SHP77 (cell line): ENCODE results near the gene NUDT14.
A peak's percentile ranks its signal among the peaks of the same experiment; 100 is the strongest.

Experiments
- DNase-seq, 2 experiments: peaks; one replicate each; lab custom pipeline; 2025; lab: John Stamatoyannopoulos, UW

NUDT14 gene

DNA sequence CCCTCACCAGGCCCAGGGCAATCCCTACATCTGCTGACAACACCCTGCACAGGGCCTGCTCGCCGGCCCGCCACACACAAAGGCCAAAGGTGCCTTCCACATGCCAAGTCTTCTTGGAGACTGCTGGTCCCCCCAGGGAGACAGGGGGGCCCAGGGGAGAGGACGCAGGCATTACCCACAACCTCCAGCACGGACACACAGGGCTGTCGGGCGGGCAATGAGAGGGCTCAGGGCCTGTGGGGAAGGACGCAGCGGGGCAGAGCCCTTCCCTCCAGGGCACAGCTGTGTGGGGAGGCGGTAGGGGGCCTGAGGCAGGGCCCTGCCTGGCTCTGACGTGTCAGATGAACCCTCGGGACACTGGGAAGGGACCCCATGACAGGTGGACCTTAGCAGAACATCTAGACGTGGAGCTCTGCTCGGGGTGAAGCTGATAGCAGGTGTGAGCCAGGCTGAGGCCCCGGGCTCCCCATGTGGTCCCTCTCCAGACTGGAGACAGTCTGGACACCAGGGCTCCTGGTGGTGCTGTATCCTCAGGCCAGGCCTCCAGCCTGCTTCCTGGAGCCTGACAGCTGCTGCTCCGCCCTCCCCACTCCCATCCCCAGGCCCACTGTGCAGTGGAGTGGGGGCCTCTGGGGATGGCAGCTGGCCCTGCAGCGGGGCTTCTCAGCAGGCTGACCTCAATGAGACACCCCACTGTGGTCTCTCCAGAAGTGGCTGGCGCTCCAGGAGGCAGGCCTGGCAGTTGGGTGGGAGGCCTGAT is 31.6 kb upstream of the NUDT14 start:
- no peak for DNase-seq

DNA sequence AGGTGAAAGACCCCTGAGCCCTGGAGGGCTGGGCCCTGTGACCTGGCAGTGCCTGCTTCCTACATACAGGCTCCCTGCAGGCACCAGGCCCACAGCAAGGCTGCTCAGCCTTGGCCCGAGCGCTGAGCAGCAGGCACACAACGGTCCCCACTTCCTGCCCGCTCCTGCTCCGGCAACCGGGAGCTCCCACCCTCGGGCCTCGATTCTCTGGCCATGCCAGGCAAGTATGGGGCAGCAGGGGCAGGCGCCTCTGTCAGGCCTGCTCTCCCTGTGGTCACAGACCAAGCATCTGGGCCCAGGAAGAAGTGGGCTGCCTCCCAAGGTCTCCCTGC is 30.6 kb upstream of the NUDT14 start:
- DNase-seq: no peak

DNA sequence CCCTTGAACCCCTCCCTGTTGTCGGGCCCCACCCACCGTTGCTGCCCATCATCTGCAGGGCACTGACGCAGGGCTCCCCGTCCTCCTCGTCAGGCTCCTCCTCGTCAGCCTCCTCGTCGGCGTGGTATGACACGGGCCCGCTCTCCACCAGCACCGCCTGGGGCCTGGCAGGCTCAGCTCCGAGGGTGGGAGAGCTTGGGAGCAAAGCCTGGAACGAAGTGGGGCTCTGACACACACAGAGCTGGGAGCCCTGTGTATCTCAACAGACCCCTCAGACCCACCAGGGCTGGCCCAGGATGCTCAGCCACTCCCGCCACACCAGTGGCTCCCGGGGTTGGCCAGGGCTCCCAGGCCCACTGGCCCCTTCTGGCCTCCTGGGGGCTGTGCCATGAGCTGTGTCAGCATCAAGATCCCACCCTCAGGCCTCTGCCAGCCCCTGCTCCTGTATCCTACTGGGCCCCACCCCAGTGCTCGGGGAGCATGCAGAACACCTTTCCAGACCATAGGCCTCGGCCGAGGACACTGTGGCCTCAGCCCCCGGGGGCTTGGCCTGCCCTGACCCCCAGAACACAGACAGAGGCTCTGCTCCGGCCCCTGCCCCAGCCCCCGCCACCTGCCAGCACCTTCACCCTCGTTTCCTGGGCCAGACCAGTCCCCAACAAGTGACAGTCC is 30.1 kb upstream of the NUDT14 start:
- no peak for DNase-seq

DNA sequence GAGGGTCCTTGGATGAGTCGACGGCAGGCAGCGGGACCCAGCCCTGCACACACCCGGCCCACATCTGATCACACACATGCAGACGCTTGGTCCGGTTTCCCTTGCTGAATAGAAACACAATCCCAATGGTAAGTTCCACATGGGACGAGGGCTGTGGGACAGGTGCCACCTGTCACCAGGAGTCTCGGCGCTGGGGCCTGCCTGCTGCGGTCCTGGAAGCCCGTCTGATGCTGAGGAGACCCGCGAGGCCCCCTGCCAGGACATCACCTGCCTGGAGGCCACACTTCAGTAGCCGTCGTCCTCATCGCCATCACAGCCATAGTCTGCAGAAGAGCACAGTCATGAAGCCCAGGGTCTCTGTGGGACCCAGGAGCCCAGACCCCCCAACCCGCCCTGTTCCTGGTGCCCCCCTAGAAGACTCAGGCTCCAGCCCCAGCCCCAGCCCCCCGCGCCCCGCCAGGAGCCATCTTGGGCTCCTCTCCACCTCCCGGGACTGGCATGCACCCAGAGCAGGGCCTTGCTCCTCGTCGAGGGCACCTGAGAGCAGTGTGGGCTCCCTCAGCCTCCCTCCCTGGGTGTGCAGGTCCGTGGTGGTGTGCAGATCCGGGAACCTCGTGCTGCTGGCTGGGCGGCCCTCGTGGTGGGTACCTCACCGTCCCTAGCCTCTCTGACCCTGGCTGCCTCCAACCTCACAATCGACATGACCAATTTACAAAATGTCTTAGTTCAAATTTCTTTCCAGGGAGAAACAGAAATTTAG is 29.3 kb upstream of the NUDT14 start:
- DNase-seq: no peak

DNA sequence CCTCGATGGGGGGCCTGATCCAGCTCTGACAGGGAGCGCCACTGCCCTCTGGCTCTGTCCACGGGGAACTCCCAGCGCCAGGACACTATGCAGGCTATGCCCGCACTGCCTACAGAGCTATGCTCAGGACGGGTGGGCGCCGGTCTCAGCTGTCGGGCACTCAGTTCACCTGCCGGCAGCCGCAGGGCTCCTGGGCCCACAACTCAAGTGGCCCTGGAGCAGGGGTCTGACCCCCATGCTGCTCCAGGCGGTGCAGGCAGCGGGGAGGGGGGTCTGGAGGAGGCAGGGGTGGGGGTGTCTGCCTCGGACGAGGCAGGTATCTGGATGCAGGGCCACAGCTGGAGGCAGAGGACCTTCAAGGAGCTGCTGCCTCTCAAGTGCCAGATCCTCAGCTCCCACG is 28.5 kb upstream of the NUDT14 start:
- DNase-seq: no peak

DNA sequence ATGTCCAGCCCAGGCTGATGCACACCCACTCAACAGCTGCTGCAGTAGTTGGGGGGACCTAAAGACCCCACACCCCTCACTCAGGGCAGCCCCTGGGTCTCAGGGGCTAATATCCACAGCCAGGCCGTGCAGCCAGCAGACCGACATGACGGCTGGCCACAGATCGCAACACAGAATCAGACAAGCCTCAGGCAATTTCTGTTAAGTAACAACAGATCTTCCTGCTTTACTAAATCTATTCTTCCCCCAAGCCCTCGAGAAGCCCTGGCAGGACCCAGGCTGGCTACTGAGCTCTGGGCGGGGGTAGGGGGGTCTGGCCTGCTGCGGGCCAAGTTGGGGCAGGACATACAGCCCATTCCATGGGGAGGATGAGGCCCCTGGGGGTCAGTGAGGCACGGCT is 28.0 kb upstream of the NUDT14 start:
- DNase-seq: no peak

DNA sequence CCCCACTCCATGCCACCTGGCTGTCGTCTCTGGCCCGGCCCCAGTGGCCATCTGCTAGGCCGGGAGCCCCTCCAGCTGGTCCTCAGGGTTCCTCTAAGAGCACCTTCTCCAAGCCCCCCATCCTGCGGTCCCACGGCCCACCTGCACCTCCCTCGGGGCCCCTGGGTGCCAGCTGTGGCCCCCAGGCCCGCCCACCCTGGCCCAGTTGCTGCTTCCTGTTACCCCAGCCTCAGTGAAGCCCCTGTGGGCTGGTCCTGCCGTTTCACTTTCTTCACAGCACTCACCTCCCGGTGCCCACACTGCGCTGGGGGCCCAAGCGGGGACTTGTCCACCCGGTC is 27.6 kb upstream of the NUDT14 start:
- no peak for DNase-seq

DNA sequence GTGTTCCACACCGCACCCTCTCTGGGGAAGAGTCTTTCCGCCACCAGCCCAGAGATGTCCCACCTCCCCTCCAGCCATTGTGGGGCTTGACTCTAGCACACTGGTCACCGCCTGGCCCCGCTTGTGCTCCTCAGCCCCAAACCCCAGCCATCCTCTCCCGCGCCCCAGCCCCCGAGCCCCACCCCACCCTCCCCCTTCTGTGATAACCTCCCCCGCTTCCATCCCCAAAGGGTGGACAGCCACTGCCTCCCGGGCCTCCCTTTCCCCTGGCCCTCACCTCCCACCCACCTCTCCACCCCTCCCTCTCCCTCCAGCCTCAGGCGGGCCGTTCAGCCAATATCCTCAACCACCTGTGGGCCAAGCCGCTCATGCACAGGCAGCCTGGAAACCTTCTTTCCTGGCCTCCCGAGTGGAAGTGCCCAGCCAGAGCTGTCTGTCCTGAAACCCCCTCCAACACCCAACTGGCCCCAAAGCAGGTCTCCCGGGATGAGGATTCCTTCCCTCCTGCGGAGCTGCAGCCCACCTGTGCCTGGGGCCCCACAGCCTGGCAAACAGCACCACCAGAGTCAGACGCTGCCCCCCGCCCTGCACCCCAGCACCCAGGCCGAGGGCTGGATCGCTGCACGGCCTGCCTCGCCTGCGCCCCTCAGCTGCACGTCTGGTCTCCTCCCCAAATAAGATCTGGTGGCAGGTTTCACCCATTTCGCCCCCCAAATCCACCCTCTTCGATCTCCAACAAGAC is 27.1 kb upstream of the NUDT14 start:
- no peak for DNase-seq

DNA sequence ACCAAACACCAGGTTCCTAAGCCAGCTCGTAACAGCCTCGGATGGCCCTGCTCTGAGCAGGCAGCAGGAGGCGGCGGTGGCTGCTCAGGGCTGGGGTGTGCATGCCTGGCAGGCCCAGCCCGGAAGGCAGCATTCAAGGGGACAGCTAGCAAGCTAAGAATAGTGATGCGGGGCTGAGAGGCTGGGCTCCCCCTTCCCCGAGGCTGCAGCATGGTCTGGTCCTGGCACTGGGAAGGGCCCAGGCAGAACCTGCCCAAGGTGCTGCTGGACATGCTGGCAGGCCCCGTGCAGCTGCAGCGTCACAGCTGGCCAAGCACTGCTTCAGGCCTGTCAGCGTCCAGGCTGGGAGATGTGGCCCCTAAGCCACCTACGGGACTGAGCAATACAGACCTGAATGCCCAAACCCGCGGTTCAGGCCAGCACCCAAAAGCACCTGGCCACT is 26.4 kb upstream of the NUDT14 start:
- DNase-seq: no peak

DNA sequence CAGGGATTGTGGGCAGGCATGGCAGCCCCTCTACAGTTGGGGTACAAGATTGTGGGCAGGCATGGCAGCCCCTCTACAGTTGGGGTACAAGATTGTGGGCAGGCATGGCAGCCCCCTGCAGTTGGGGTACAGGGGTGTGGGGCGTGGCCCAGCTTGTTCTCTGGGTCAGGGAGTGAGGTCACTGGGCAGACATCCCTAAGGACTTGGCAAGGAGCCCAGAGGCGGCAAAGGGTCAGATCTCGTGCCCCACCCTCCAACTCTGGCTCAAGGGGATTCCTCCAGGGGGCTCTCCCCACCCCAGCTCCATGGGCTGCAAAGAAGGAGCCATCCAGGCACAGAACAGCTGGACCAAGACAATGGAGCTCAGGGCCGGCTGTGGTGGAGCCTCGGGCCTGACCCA is 25.8 kb upstream of the NUDT14 start:
- DNase-seq: no peak

DNA sequence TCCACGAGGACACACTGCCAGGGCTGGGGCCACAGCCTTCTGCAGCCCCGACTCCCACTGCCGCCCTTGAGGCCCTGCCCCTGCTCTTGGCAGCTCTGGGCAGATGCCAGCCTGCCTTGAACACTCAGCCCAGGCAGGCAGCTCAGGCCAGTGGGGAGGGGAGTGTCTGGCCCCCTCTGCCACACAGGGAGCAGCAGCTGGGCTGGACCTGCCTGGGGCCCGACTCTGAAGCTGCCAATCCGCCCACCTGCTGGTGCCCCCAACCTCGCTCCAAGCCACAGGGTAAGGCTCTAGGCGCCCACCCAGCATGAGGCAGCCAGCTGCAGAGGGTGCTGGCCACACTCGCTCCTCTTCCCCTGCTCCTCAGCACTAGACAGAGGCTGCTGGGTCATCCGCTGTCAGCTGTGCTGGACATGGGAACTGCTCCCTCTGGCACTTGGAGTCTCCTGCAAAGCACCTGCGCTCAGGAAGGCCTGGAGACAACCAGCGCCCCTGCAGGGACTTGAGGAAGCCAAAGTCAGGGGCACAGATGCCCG is 24.6 kb upstream of the NUDT14 start:
- peak in 1 of 2 experiments; percentile 44 for DNase-seq

DNA sequence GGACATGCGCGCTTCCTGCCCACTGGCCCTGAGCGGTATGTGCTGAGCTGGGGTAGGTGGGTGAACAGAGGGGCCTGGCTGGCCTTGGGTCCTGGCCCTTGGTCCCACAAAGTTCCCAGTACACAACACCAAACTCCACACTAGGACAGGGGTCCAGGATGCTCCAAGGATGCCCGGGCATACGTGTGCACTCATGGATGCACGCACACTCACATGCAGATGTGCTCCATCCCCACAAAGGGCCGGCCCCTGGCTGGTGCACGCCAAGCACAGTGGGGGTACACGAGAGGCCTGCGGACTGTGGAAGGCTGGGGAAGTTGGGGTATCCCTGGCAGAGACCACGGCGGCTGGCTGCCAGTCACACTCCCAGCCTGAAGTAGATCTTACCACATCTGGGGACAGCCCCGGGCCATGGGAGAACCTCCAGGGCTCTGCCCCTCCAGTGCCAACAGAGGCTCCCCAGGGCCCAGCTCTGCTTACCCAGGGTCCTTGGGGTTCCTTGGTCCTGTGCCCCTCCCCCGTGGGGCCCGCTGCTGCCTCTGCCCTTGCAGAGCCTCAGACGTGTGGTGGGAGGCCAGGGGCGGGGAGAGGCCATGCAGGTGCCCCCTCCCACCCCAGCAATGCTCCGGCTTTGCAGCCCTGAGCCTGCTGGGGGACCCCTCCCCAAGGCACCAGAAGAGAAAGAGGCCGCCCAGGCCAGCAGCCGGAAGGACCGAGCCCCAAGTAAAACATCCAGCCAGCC is 24.0 kb upstream of the NUDT14 start:
- DNase-seq: no peak

DNA sequence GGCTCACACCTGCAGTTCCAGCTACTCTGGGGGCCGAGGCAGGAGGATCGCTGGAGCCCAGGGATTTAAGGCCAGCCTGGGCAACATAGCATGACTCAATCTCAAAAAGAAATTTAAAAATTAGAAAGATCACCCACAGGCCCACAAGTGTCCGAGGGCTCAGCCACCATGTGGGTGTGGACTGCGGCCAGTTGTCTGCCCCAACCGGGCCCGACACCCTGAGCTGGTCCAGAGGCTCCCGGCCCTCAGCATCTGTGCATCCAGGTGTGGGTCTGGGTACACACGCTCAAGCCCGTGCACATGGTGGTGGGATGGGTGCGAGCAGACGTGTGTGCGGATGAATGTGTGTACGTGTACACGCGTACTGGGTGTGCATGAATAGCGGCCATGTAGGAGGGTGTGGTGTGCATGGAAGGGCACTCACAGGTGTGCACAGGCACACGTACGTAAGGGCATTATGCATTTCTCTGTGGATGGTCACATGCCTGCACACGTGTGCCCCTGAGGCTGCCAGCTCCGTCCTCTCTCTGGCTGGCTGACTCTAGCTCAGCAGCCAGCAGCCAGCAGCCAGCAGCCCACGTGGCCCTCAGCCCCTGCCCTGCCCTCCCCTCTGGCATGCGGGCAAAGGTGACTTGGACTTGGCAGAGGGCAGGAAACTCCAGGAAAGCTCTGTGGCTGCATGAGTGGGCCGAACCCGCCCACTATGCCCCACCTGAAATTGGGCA is 23.3 kb upstream of the NUDT14 start:
- no peak for DNase-seq

DNA sequence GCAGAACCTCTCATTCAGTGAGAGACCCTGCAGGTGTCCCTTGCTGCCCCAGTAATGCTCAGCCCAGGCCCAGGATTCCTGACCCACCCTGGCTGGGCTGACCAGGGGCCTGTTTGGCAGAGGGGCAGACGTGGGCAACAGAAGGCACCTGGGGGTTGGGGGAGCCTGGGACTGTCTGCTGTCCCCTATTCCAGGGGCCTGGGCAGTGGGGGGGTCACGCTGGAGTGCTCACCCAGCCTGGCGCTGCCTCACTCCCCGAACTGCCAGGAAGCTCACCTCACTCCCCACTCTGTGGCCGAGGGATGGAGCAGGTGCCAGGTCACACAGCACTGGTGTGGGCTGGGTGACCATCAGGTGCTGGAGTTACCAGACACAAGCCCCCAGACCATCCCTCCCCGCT is 22.6 kb upstream of the NUDT14 start:
- DNase-seq: no peak

DNA sequence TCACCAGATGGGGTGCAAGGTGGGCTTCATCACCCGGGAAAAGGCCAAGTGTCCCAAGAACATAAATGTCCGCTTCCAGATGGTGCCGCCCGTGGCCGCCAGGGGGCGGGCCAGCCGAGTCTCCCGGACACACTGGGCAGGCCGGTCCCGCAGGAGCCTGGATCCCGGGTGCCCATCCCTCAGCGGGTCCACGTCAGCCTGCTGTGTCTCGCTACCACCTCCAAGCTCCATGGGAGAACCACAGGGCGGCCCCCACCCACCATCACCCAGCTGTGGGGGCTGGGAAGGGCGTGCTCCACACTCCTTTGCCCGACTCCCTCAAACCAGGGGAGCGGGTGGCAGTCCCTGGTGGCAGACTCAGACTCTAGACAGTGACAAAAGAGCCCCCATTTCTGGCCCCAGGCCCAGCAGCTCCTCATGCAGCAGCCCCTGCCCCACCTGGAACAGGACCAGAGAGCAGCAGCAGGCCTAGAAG is 22.0 kb upstream of the NUDT14 start:
- peak in 1 of 2 experiments; percentile 35 for DNase-seq

DNA sequence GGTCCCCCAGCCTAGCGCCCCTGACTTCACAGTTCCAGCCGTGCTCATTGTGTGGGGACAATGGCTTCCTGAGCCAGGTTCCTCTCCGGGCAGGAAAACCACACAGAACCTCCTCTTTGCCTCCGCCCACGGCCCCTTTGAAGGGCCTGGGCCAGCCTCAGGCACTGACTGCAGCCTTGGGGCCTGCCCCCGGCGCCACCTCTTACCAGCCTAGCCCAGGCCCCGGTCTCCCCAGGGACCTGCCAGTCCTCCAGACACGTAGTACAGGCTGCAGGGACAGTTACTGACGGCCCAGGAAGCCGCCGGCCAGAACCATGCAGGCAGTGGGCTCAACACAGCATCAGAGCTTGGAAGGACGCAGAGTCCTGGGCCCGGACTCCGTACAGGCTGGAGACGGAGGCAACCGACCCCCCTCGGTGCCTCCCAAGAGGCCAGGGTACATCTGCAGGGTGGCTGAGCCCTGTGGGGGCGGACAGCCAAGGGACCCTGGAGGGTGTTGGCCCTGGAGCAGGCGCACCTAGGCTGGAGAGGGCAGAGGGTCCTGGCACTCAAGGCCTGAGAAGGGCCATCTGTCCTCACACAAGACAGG is 20.9 kb upstream of the NUDT14 start:
- DNase-seq: no peak

DNA sequence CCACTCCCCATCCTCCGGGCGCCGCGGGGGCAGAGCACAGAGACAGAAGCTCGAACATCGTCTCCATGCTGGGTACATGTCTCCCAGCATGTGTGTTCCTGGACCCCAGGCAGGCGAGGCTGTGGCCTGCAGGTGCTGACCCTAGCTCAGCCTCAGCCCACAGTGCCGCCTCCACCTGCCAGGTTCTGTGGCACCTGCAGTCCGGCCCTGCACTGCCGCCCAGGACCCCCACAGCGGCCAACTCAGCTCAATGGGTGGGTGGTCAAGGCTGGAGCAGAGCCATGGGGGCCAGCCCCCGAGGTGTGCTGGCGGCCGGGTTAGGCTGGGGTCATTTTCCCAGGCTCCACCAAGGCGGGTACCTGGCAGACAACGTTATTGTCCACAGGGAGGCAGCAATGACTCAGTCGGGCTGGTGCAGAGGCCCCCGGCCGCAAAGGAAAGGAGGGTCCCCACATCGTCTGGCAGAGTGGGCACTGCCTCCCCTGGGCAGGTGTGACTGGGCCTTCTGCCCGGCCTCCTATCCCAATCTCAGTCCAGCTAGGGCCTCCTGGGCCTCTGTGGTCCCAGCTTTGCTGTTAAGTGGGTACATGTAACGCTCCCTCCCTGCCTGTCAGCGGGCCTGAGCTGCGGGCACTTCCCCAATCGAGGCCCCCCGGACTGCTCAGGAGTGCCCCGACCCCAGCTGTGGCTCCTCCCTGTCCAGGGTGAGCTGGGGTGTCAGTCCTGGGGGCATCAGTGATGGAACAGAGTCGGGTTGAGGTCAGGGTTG is 20.2 kb upstream of the NUDT14 start:
- no peak for DNase-seq

DNA sequence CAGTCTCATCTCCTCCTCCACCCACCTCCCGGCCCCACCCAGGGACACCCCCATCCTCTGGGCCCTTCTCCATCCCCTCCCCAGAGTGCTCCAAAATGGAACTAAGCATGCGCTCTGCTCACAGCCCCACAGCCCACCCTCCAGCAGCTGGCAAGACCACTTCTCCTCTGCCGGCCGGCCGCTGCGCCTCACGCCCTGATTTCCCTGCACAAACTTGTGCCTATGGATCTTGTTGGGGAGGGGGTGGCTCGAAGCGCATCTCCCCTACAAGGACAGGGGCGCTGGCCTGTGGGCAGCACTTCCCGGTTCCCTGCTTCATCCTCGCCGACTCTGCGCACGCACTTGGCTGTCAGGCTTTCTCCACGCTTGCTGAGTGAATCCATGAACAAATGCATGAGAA is 19.5 kb upstream of the NUDT14 start:
- no peak for DNase-seq

DNA sequence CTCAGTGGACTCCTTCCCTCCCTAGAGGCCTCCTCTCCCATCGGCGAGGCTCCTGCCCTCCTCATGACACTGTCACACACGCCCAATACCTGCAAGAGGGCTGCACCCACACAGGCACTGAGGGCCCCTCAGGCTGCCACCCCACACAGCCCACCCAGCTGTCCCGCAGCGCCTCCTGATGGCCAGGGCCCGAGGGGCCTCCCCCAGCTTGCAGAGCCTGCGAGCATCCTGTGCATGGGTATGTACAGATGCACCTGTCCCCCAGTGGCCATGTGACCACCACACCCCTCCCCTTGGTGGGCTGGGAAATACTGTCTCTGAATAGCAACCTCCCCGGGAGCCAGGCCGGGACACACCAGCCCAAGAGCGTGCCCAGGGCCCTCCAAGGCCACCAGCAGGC is 19.0 kb upstream of the NUDT14 start:
- DNase-seq: no peak

DNA sequence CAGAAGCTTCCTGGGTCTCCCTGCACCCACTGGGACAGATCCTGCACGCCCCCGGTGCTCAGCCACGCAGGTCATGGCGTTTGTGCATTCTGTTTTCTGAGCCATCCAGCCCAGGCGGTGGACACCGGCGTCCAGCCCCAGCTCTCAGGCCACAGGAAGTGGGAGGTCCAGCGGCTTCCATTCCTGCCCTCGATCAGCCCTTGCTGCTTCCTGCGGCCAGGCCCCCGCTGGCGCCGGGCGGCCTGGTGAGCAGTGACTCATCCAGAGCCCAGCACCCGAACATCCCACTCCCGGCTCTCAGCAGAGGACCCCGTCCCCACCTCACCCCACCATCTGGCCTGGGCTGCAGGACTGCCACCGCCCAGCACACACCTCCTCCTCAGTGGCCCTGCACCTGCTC is 18.0 kb upstream of the NUDT14 start:
- DNase-seq: no peak
